ENCODE measurements around the gene VWA5B2. TPM values are rescaled to one million over a fixed set of nuclear protein-coding genes. Genes with fewer than 3 reads are reported as not detected.

VWA5B2 gene
- total RNA-seq, 1 donor from 2014 or later = not detected

DNA sequence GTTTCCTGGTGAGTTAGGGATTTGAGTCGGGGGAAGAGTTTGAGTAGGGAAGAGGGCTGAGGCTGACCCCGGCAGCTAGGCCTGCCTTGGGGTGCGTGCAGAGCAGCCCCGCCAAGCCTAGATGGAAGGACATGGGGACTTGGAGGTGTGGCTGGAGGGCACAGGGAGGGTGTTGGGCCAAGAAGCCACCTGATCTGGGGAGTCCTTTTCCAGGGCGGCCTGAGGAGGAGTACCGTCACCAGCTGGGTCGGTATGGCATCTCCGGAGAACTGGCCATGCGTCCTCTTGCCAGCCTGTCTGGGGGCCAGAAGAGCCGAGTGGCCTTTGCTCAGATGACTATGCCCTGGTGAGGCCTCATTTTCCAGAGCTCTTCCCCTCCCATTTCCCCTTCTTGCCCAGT lies 36.5 kb upstream of the VWA5B2 start:
- H3K4me3 ChIP-seq (ENCODE audit: low read depth, low read length) = no peak overlapping the region
- no peak for TF ChIP-seq CTCF (IDR thresholded peaks at IDR 0.05; ENCODE audit: insufficient read depth, low read length, severe bottlenecking)
- H3K27me3 ChIP-seq (ENCODE audit: control insufficient read depth, insufficient read depth, low read length) = no peaks in the 10 kb centered on the region
- peak; percentile 82 for FAIRE-seq
- H3K36me3 ChIP-seq (ENCODE audit: control insufficient read depth, insufficient read depth, low read length) = peaks cover 36% of the 10 kb centered on the region
- no peak for DNase-seq (ENCODE audit: low read depth)

GRCh38 chr3:184193991-184194539 lies 35.3 kb upstream of the VWA5B2 start:
- DNase-seq (ENCODE audit: low read depth) (no peak), FAIRE-seq (peak; percentile 75)
- H3K36me3 ChIP-seq (ENCODE audit: control insufficient read depth, insufficient read depth, low read length) = peaks cover 27% of the 10 kb centered on the region
- H3K27me3 ChIP-seq (ENCODE audit: control insufficient read depth, insufficient read depth, low read length) = no peaks in the 10 kb centered on the region
- TF ChIP-seq CTCF (IDR thresholded peaks at IDR 0.05; ENCODE audit: insufficient read depth, low read length, severe bottlenecking) = no peak
- H3K4me3 ChIP-seq (ENCODE audit: low read depth, low read length) = no peak overlapping the region

DNA sequence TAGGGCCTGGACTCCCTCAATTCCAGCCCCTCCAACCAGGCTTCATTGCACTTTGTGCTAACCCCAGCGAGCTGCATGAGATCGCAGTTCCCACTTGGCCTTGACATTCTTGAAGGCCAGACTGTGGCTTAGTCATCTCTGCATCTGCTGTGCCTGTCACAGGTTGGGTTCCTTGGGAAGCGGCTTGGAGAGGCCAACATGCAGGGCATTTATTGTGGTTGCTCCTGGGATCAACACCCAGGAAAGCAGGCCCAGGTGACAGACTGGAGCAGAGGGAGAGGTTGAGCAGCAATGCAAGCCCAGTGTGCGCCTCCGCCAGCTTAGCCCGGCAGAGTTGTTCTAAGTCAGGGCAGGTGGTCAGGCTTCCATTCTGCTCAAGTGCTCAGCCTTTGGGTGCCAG lies 32.8 kb upstream of the VWA5B2 start:
- DNase-seq (ENCODE audit: low read depth) (no peak), FAIRE-seq (no peak)
- Histone ChIP-seq H3K4me3 (ENCODE audit: low read depth, low read length) (no peak overlapping the region), H3K36me3 (ENCODE audit: control insufficient read depth, insufficient read depth, low read length) (peaks cover 13% of the 10 kb centered on the region), H3K27me3 (ENCODE audit: control insufficient read depth, insufficient read depth, low read length) (no peaks in the 10 kb centered on the region)
- no peak for TF ChIP-seq CTCF (IDR thresholded peaks at IDR 0.05; ENCODE audit: insufficient read depth, low read length, severe bottlenecking)

DNA sequence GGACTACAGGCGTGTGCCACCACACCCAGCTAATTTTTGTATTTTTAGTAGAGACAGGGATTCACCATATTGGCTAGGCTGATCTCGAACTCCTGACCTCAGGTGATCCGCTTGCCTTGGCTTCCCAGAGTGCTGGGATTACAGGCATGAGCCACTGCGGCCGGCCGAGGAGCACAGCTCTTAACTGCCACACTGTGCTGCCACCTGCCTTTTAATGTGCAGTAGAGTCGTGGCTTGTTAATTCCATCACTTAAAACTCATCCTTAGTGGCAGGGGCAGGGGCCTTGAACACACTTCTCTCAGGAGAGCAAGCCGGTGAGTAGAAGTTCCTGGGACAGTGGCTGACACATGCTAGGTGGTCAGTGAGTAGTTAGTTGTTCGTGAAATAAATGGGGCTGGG lies 30.9 kb upstream of the VWA5B2 start:
- FAIRE-seq = no peak
- TF ChIP-seq CTCF (IDR thresholded peaks at IDR 0.05; ENCODE audit: insufficient read depth, low read length, severe bottlenecking) = no peak
- H3K36me3 ChIP-seq (ENCODE audit: control insufficient read depth, insufficient read depth, low read length) = peaks cover 2% of the 10 kb centered on the region
- H3K4me3 ChIP-seq (ENCODE audit: low read depth, low read length) = no peak overlapping the region
- no peak for DNase-seq (ENCODE audit: low read depth)
- H3K27me3 ChIP-seq (ENCODE audit: control insufficient read depth, insufficient read depth, low read length) = no peaks in the 10 kb centered on the region

GRCh38 chr3:184200825-184201224 lies 28.6 kb upstream of the VWA5B2 start:
- Histone ChIP-seq H3K4me3 (ENCODE audit: low read depth, low read length) (no peak overlapping the region), H3K27me3 (ENCODE audit: control insufficient read depth, insufficient read depth, low read length) (no peaks in the 10 kb centered on the region), H3K36me3 (ENCODE audit: control insufficient read depth, insufficient read depth, low read length) (no peaks in the 10 kb centered on the region)
- FAIRE-seq (no peak), DNase-seq (ENCODE audit: low read depth) (no peak)
- no peak for TF ChIP-seq CTCF (IDR thresholded peaks at IDR 0.05; ENCODE audit: insufficient read depth, low read length, severe bottlenecking)

- Histone ChIP-seq H3K27me3 (ENCODE audit: control insufficient read depth, insufficient read depth, low read length) (no peaks in the 10 kb centered on the region), H3K4me3 (ENCODE audit: low read depth, low read length) (no peak overlapping the region), H3K36me3 (ENCODE audit: control insufficient read depth, insufficient read depth, low read length) (no peaks in the 10 kb centered on the region)
- FAIRE-seq = no peak
- DNase-seq (ENCODE audit: low read depth) = no peak
- no peak for TF ChIP-seq CTCF (IDR thresholded peaks at IDR 0.05; ENCODE audit: insufficient read depth, low read length, severe bottlenecking)
Observed at GRCh38 chr3:184203526-184203925, 25.9 kb upstream of the VWA5B2 start.
